ENCODE results near the gene TACC3. TPM values are rescaled to one million over a fixed set of nuclear protein-coding genes. Genes with fewer than 3 reads are reported as not detected.

TACC3 gene
- polyA plus RNA-seq, 1 of the 3 experiments (the other 2 are of a cell fraction) = 49.5 TPM

DNA sequence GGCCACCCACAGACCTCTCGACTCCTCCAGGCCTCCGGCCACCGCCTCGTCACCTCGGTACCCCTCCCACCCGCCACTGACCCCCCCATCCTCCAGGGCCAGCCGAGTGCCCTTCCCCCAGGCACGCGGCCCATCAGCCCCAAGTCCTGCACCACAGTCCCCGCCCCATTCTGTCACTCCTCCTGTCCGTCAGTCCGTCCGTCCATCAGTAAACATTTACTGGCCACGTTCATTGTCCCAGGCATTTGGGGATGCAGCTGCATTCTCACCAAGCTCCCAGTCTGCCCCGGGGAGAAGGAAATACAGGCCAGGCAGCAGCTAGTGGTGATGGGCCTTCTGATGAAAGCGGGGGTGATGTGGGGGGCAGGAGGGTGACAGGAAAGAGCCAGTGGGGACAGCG, 36.5 kb downstream of the TACC3 start:
- Histone ChIP-seq H3K27ac (ENCODE audit: low read depth in 2 of 2, low read length in 1 of 2) (no peak overlapping the region), H4K20me1 (ENCODE audit: insufficient read depth) (no peaks in the 10 kb centered on the region), H3K9me2 (no peaks in the 10 kb centered on the region), H3K4me3 (ENCODE audit: low read depth in 2 of 2, low read length in 1 of 2) (no peak overlapping the region), H3K4me1 (ENCODE audit: control insufficient read depth in 1 of 2, insufficient read depth in 2 of 2, low read depth in 1 of 2, low read length in 1 of 2) (peaks cover 0 to 30% of the 10 kb centered on the region in 2 experiments; a peak in 1 of 4 replicates), H3F3A (replicated peaks; ENCODE audit: insufficient read depth) (no peaks in the 10 kb centered on the region), H3K36me3 (replicated peaks in 1 of 2; ENCODE audit: control insufficient read depth in 1 of 2, insufficient read depth in 2 of 2, low read length in 1 of 2) (no peaks in the 10 kb centered on the region), H3K4me2 (no peak overlapping the region), H2AFZ (ENCODE audit: low read depth) (no peak overlapping the region), H3K9me3 (no peaks in the 10 kb centered on the region), H3K79me2 (ENCODE audit: insufficient read depth) (no peaks in the 10 kb centered on the region), H3K9ac (no peak overlapping the region), H3K27me3 (ENCODE audit: insufficient read depth) (no peaks in the 10 kb centered on the region)
- ChIA-PET CTCF (interaction anchor here (0.8 to 12.0 kb wide), 5 partner anchors 10 to 141 kb away, joined by 3 to 88 read pairs (median 4); no protein-coding TSS in a partner anchor), POLR2A (no interaction called here)
- WGBS (ENCODE audit: low lambda C conversion rate) = 73% methylated on average over 17 of the region's 17 CpGs
- TF ChIP-seq, protein P1, sequence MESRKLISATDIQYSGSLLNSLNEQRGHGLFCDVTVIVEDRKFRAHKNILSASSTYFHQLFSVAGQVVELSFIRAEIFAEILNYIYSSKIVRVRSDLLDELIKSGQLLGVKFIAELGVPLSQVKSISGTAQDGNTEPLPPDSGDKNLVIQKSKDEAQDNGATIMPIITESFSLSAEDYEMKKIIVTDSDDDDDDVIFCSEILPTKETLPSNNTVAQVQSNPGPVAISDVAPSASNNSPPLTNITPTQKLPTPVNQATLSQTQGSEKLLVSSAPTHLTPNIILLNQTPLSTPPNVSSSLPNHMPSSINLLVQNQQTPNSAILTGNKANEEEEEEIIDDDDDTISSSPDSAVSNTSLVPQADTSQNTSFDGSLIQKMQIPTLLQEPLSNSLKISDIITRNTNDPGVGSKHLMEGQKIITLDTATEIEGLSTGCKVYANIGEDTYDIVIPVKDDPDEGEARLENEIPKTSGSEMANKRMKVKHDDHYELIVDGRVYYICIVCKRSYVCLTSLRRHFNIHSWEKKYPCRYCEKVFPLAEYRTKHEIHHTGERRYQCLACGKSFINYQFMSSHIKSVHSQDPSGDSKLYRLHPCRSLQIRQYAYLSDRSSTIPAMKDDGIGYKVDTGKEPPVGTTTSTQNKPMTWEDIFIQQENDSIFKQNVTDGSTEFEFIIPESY (IDR thresholded peaks at IDR 0.05; ENCODE audit: borderline replicate concordance, low read depth) = no peak
- TF ChIP-seq, protein P2, sequence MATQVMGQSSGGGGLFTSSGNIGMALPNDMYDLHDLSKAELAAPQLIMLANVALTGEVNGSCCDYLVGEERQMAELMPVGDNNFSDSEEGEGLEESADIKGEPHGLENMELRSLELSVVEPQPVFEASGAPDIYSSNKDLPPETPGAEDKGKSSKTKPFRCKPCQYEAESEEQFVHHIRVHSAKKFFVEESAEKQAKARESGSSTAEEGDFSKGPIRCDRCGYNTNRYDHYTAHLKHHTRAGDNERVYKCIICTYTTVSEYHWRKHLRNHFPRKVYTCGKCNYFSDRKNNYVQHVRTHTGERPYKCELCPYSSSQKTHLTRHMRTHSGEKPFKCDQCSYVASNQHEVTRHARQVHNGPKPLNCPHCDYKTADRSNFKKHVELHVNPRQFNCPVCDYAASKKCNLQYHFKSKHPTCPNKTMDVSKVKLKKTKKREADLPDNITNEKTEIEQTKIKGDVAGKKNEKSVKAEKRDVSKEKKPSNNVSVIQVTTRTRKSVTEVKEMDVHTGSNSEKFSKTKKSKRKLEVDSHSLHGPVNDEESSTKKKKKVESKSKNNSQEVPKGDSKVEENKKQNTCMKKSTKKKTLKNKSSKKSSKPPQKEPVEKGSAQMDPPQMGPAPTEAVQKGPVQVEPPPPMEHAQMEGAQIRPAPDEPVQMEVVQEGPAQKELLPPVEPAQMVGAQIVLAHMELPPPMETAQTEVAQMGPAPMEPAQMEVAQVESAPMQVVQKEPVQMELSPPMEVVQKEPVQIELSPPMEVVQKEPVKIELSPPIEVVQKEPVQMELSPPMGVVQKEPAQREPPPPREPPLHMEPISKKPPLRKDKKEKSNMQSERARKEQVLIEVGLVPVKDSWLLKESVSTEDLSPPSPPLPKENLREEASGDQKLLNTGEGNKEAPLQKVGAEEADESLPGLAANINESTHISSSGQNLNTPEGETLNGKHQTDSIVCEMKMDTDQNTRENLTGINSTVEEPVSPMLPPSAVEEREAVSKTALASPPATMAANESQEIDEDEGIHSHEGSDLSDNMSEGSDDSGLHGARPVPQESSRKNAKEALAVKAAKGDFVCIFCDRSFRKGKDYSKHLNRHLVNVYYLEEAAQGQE (IDR thresholded peaks at IDR 0.05; ENCODE audit: low read depth, low read length) = no peak
- no peak for TF ChIP-seq NFIC (IDR thresholded peaks at IDR 0.05; ENCODE audit: borderline replicate concordance)
- no peak for TF ChIP-seq RAD21 (IDR thresholded peaks at IDR 0.05; ENCODE audit: low read length)
- TF ChIP-seq YY1 (IDR thresholded peaks at IDR 0.05; ENCODE audit: low read depth) = no peak
- no peak for TF ChIP-seq RCOR1 (IDR thresholded peaks at IDR 0.05; ENCODE audit: low read length)
- no peak for TF ChIP-seq RXRA (IDR thresholded peaks at IDR 0.05; ENCODE audit: borderline replicate concordance, low read depth)
- no peak for TF ChIP-seq SMC3 (IDR thresholded peaks at IDR 0.05; ENCODE audit: low read depth, low read length)
- no peak for TF ChIP-seq TAF1 (IDR thresholded peaks at IDR 0.05; ENCODE audit: borderline replicate concordance, low read depth, low read length)
- DNase-seq = no peak

DNA sequence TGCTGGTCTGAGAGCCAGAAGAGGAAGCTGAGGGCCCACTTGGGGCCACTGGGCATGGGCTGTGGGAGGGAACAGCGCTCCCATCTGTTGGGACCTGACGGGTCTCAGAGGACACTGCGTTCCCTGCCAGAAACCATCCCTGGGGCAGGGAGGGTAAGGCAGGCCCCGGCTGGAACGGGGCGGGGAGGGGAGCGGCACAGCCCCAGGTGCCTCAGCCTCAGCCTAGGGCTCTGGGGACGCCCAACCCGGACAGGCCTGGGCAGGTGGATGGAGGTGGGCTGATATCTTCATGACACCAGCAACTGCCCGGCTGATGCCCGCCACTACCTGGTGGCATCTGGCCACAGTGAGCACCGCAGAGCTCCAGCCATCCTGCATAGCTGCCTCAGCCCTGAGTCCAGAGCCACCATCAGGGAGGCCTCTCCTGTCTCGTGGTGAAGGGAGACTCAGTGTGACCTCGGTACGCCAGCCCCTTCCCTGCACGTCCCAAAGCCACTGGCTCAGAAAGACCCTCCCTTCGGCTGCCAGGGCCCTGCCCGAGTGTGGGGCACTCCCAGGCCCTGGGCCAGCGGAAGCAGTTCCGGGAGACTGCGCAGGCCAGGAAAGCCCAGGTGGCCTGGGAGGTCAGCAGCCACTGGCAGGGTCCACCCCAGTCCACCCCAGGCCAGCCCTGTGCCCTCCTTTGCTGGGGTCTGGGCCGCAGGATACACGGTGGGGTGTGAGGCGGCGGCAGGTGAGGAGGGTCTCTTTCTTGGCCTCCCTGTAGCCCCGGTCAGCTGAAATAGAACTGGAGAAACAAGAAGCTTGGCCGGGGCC, 37.2 kb downstream of the TACC3 start:
- H3K4me1 ChIP-seq (ENCODE audit: control insufficient read depth in 1 of 2, insufficient read depth in 2 of 2, low read depth in 1 of 2, low read length in 1 of 2) = peaks cover 0 to 29% of the 10 kb centered on the region in 2 experiments; a peak in 1 of 4 replicates
- no peaks in the 10 kb centered on the region for H3K9me3 ChIP-seq
- no peaks in the 10 kb centered on the region for H4K20me1 ChIP-seq (ENCODE audit: insufficient read depth)
- no peaks in the 10 kb centered on the region for H3K36me3 ChIP-seq (replicated peaks in 1 of 2; ENCODE audit: control insufficient read depth in 1 of 2, insufficient read depth in 2 of 2, low read length in 1 of 2)
- H3K27me3 ChIP-seq (ENCODE audit: insufficient read depth) = no peaks in the 10 kb centered on the region
- no peak overlapping the region for H3K27ac ChIP-seq (ENCODE audit: low read depth in 2 of 2, low read length in 1 of 2)
- ChIA-PET CTCF (interaction anchor here (1.0 to 12.0 kb wide), 4 partner anchors 11 to 140 kb away, joined by 3 to 88 read pairs (median 8); no protein-coding TSS in a partner anchor), POLR2A (interaction anchor here (0.6 kb wide), 1 partner anchor 16 kb away, joined by 5 read pairs; no protein-coding TSS in a partner anchor)
- 74% methylated on average over 3 of the region's 27 CpGs for WGBS (ENCODE audit: low lambda C conversion rate)
- H3K79me2 ChIP-seq (ENCODE audit: insufficient read depth) = no peaks in the 10 kb centered on the region
- no peaks in the 10 kb centered on the region for H3K9me2 ChIP-seq
- H3F3A ChIP-seq (replicated peaks; ENCODE audit: insufficient read depth) = no peaks in the 10 kb centered on the region
- no peak overlapping the region for H3K4me3 ChIP-seq (ENCODE audit: low read depth in 2 of 2, low read length in 1 of 2)
- no peak overlapping the region for H2AFZ ChIP-seq (ENCODE audit: low read depth)
- no peak overlapping the region for H3K4me2 ChIP-seq
- no peak overlapping the region for H3K9ac ChIP-seq
- DNase-seq = no peak
- TF ChIP-seq, protein P3, sequence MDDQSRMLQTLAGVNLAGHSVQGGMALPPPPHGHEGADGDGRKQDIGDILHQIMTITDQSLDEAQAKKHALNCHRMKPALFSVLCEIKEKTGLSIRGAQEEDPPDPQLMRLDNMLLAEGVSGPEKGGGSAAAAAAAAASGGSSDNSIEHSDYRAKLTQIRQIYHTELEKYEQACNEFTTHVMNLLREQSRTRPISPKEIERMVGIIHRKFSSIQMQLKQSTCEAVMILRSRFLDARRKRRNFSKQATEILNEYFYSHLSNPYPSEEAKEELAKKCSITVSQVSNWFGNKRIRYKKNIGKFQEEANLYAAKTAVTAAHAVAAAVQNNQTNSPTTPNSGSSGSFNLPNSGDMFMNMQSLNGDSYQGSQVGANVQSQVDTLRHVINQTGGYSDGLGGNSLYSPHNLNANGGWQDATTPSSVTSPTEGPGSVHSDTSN (IDR thresholded peaks at IDR 0.05) = no peak
- TF ChIP-seq RCOR1 (IDR thresholded peaks at IDR 0.05; ENCODE audit: low read length) (no peak), NRF1 (IDR thresholded peaks at IDR 0.05; ENCODE audit: low read depth, low read length) (no peak), GABPA (IDR thresholded peaks at IDR 0.05; ENCODE audit: low read depth) (no peak), FOSL2 (IDR thresholded peaks at IDR 0.05; ENCODE audit: borderline replicate concordance, low read depth) (no peak), RFX5 (IDR thresholded peaks at IDR 0.05; ENCODE audit: low read length) (no peak), TCF12 (IDR thresholded peaks at IDR 0.05) (no peak), POLR2AphosphoS5 (IDR thresholded peaks at IDR 0.05; ENCODE audit: low read depth, low read length) (no peak), SMC3 (IDR thresholded peaks at IDR 0.05; ENCODE audit: low read depth, low read length) (no peak), GATA2 (CRISPR knock-in tag; IDR thresholded peaks at IDR 0.05) (no peak)
- TF ChIP-seq, protein P4, sequence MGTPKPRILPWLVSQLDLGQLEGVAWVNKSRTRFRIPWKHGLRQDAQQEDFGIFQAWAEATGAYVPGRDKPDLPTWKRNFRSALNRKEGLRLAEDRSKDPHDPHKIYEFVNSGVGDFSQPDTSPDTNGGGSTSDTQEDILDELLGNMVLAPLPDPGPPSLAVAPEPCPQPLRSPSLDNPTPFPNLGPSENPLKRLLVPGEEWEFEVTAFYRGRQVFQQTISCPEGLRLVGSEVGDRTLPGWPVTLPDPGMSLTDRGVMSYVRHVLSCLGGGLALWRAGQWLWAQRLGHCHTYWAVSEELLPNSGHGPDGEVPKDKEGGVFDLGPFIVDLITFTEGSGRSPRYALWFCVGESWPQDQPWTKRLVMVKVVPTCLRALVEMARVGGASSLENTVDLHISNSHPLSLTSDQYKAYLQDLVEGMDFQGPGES (IDR thresholded peaks at IDR 0.05; ENCODE audit: low read depth, low read length) = no peak

All from SK-N-SH (cell line).